OCI-LY7 (cell line): ENCODE data around the gene EWSR1.

ENCODE experiments used
- CTCF ChIP-seq: fragments of 200-600 bp; sonication (generic); conservative IDR thresholded peaks from 2 replicates; pipeline ENCODE4 v1.5.1; 2014; ENCODE audit warnings: mild to moderate bottlenecking, antibody characterized with exemption, low read length, moderate library complexity, mixed read lengths
- EZH2phosphoT487 ChIP-seq: fragments of 200-600 bp; sonication (generic); IDR thresholded peaks from 2 replicates; pipeline ENCODE4 v1.6.1; 2018; ENCODE audit warnings: low read depth, borderline replicate concordance, mild to moderate bottlenecking, mixed run types, antibody characterized with exemption, low read length, moderate library complexity, mixed read lengths

- no peak for TF ChIP-seq CTCF
- TF ChIP-seq EZH2phosphoT487 = no peak
These were observed 62.7 kb downstream of the EWSR1 start for GRCh38 chr22:29330753-29331152.
